Inflammatory macrophage treated with lipopolysaccharide for 1 hour (primary cell): Measurements from ENCODE around the gene RNF141.
A peak's percentile ranks its signal among the peaks of the same experiment; 100 is the strongest.

Experiments used
- DNase-seq, 2 donors: peaks; one replicate each; pipeline ENCODE4 v3.0.0-alpha.2; 2020 to 2022

RNF141 gene

GRCh38 chr11:10540915-10541560 is at the start of gene RNF141:
Gene RNF141 (minus strand): TSS chr11:10541187. CDS start chr11:10534158, 7,029 bp downstream.
- peak; percentile 84 to 97 for DNase-seq

GRCh38 chr11:10590218-10590915 is 49.4 kb upstream of the RNF141 start:
- no peak for DNase-seq

- DNase-seq, result no peak
These were observed 47.9 kb upstream of the RNF141 start for GRCh38 chr11:10588904-10589303.

- DNase-seq, result no peak
These were observed 47.0 kb upstream of the RNF141 start for GRCh38 chr11:10587995-10588394.

- no peak for DNase-seq
These were observed 46.4 kb upstream of the RNF141 start for GRCh38 chr11:10587388-10587787.

- DNase-seq, result no peak
These were observed 43.1 kb upstream of the RNF141 start for GRCh38 chr11:10584071-10584501.

- DNase-seq, result peak; percentile 59 to 68
These were observed 40.6 kb upstream of the RNF141 start for GRCh38 chr11:10581481-10582019.

GRCh38 chr11:10580623-10581022 is 39.6 kb upstream of the RNF141 start:
- DNase-seq, result no peak

GRCh38 chr11:10579700-10580099 is 38.7 kb upstream of the RNF141 start:
- no peak for DNase-seq

GRCh38 chr11:10576035-10576398 is 35.0 kb upstream of the RNF141 start:
- DNase-seq, result no peak

GRCh38 chr11:10575346-10576034 is 34.5 kb upstream of the RNF141 start:
- DNase-seq, result no peak

GRCh38 chr11:10573556-10573955 is 32.6 kb upstream of the RNF141 start:
- DNase-seq, result no peak

GRCh38 chr11:10573028-10573427 is 32.0 kb upstream of the RNF141 start:
- DNase-seq, result no peak

- DNase-seq, result no peak
These were observed 31.5 kb upstream of the RNF141 start for GRCh38 chr11:10572533-10572932.

GRCh38 chr11:10568486-10568941 is 27.5 kb upstream of the RNF141 start, which contains the start of gene LYVE1:
Gene LYVE1 (minus strand): TSS chr11:10568665. CDS start chr11:10568532, 133 bp downstream.
- DNase-seq, result no peak

- DNase-seq, result no peak
These were observed 26.5 kb upstream of the RNF141 start for GRCh38 chr11:10567446-10567845.

- DNase-seq, result no peak
These were observed 25.4 kb upstream of the RNF141 start for GRCh38 chr11:10566257-10566957.

GRCh38 chr11:10565493-10565892 is 24.5 kb upstream of the RNF141 start:
- DNase-seq, result no peak

- peak in 1 of 2 donors; percentile 31 for DNase-seq
These were observed 23.8 kb upstream of the RNF141 start for GRCh38 chr11:10564696-10565318.

- DNase-seq, result no peak
These were observed 23.0 kb upstream of the RNF141 start for GRCh38 chr11:10564030-10564429.

- no peak for DNase-seq
These were observed 21.0 kb upstream of the RNF141 start for GRCh38 chr11:10561947-10562346.
